Left lung (tissue), 10 donors: ENCODE measurements around the gene MMP20. TPM values are rescaled to one million over a fixed set of nuclear protein-coding genes. Genes with fewer than 3 reads are reported as not detected.

Experiments used
- ATAC-seq: fragments of 200-7000 bp; cut with Tn5 transposase; one replicate; pipeline ENCODE4 v1.9.1; 2020; ENCODE audit warnings: moderate library complexity
- DNase-seq, 4 donors: peaks; one replicate each; pipeline ENCODE4 v3.0.0-alpha.2; 2013 to 2020
- H3K27ac ChIP-seq, 2 donors: fragments of 200-600 bp; sonication (generic) in 1 of 2; one replicate each; pipeline versions ENCODE4 v1.5.0 to v1.8.0; 2020 to 2021
- H3K27me3 ChIP-seq, 2 donors: fragments of 200-600 bp; sonication (generic) in 1 of 2; one replicate each; pipeline versions ENCODE4 v1.5.0 to v1.8.0; 2020 to 2021
- H3K36me3 ChIP-seq, 2 donors: fragments of 200-600 bp; sonication (generic) in 1 of 2; one replicate each; pipeline versions ENCODE4 v1.5.0 to v1.8.0; 2020 to 2021
- H3K4me1 ChIP-seq, 2 donors: fragments of 200-600 bp; one replicate each; pipeline ENCODE4 v1.8.0; 2021
- H3K4me3 ChIP-seq, 2 donors: fragments of 200-600 bp; sonication (generic) in 1 of 2; one replicate each; pipeline versions ENCODE4 v1.5.0 to v1.8.0; 2020 to 2021; ENCODE audit warnings: mild to moderate bottlenecking in 1 of 2
- H3K9me3 ChIP-seq, 2 donors: fragments of 200-600 bp; sonication (generic) in 1 of 2; one replicate each; pipeline versions ENCODE4 v1.5.0 to v1.8.0; 2020 to 2021
- CTCF ChIP-seq, 2 donors: fragments of 200-600 bp; sonication (generic) in 1 of 2; IDR thresholded peaks; one replicate each; pipeline versions ENCODE4 v1.5.0 to v1.8.0; 2021; ENCODE audit warnings: antibody characterized with exemption in 2 of 2
- intact Hi-C, 2 donors: fragments of 100-400 bp; cut with DNase I; formaldehyde crosslinking; loops; one replicate each; pipeline versions ENCODE4 v1.11.2 to v1.14.2; 2022
- polyA plus RNA-seq, 6 donors: library from polyadenylated mRNA; unstranded; fragments of 120-200 nt; gene quantifications; one replicate each; pipeline ENCODE4 v1.2.1, GENCODE V29; 2013; ENCODE audit not compliant: insufficient read length in 6 of 6
- total RNA-seq, 2 donors: library from RNA; stranded (reverse); fragmentation: NEBNext Ultra II Directional; extraction: Animal tissue kit (Norgen Biotek cat#: 25700); gene quantifications; one replicate each; pipeline ENCODE4 v1.2.1, GENCODE V29; 2021
- donor health status: DM: no; HTN: yes; CAD: no.
- donor health status: DM: no; HTN: no; CAD: no.

MMP20 gene
- total and polyA plus RNA-seq, 8 donors, result not detected

GRCh38 chr11:102575012-102575411 is 50.1 kb downstream of the MMP20 start:
- no peak overlapping the region for H3K27ac ChIP-seq
- no peaks in the 10 kb centered on the region for H3K9me3 ChIP-seq
- ATAC-seq (no peak), DNase-seq (no peak)
- H3K27me3 ChIP-seq, result no peaks in the 10 kb centered on the region
- intact Hi-C loops, result no loop called here
- no peak overlapping the region for H3K4me3 ChIP-seq
- TF ChIP-seq CTCF (IDR thresholded peaks at IDR 0.05), result no peak
- H3K4me1 ChIP-seq, result peaks cover 0 to 16% of the 10 kb centered on the region in 2 donors
- H3K36me3 ChIP-seq, result no peaks in the 10 kb centered on the region

- intact Hi-C loops, result no loop called here
- ATAC-seq (peak; percentile 24), DNase-seq (no peak)
- Histone ChIP-seq H3K9me3 (no peaks in the 10 kb centered on the region), H3K27me3 (no peaks in the 10 kb centered on the region), H3K27ac (no peak overlapping the region), H3K4me3 (no peak overlapping the region), H3K36me3 (no peaks in the 10 kb centered on the region), H3K4me1 (peaks cover 0 to 16% of the 10 kb centered on the region in 2 donors)
- no peak for TF ChIP-seq CTCF (IDR thresholded peaks at IDR 0.05)
Measured at GRCh38 chr11:102573851-102574250, 51.3 kb downstream of the MMP20 start.

GRCh38 chr11:102572554-102573220 is 52.4 kb downstream of the MMP20 start:
- intact Hi-C loops, result no loop called here
- Histone ChIP-seq H3K27ac (no peak overlapping the region), H3K27me3 (no peaks in the 10 kb centered on the region), H3K36me3 (no peaks in the 10 kb centered on the region), H3K9me3 (peaks cover 0 to 6% of the 10 kb centered on the region in 2 donors), H3K4me1 (peaks cover 0 to 14% of the 10 kb centered on the region in 2 donors), H3K4me3 (no peak overlapping the region)
- TF ChIP-seq CTCF (IDR thresholded peaks at IDR 0.05), result no peak
- no peak for ATAC-seq
- DNase-seq, result peak in 2 of 4 donors; percentile 15 to 51

GRCh38 chr11:102568851-102569250 is 56.3 kb downstream of the MMP20 start:
- Histone ChIP-seq H3K27ac (no peak overlapping the region), H3K9me3 (peaks cover 0 to 12% of the 10 kb centered on the region in 2 donors), H3K4me3 (no peak overlapping the region), H3K36me3 (no peaks in the 10 kb centered on the region), H3K4me1 (no peaks in the 10 kb centered on the region), H3K27me3 (no peaks in the 10 kb centered on the region)
- DNase-seq (no peak), ATAC-seq (no peak)
- intact Hi-C loops, result no loop called here
- TF ChIP-seq CTCF (IDR thresholded peaks at IDR 0.05), result no peak

GRCh38 chr11:102566112-102566511 is 59.0 kb downstream of the MMP20 start:
- H3K36me3 ChIP-seq, result no peaks in the 10 kb centered on the region
- ATAC-seq (no peak), DNase-seq (no peak)
- intact Hi-C loops, result no loop called here
- no peak overlapping the region for H3K27ac ChIP-seq
- no peak for TF ChIP-seq CTCF (IDR thresholded peaks at IDR 0.05)
- peaks cover 5 to 8% of the 10 kb centered on the region in 2 donors for H3K4me1 ChIP-seq
- peaks cover 0 to 12% of the 10 kb centered on the region in 2 donors for H3K9me3 ChIP-seq
- H3K27me3 ChIP-seq, result no peaks in the 10 kb centered on the region
- H3K4me3 ChIP-seq, result no peak overlapping the region
